Neural cell (in vitro differentiated cells): ENCODE data around the gene TMEM44.

Experiments used
- EP300 ChIP-seq: fragments of 450-650 bp; conservative IDR thresholded peaks from 2 replicates; pipeline ENCODE4 v1.6.1; 2014; ENCODE audit warnings: antibody characterized with exemption, mild to moderate bottlenecking, moderate library complexity; ENCODE audit not compliant: poor library complexity, severe bottlenecking
- EZH2 ChIP-seq: fragments of 200-600, 300-800 bp; shearing (Covaris generic), sonication (generic); IDR thresholded peaks from 2 replicates; pipeline ENCODE4 v1.6.1; 2014; ENCODE audit warnings: antibody characterized with exemption, low read length, borderline replicate concordance, mild to moderate bottlenecking; ENCODE audit not compliant: insufficient read depth, poor library complexity, severe bottlenecking
- MXI1 ChIP-seq: fragments of 450-650 bp; conservative IDR thresholded peaks from 2 replicates; pipeline ENCODE4 v1.6.1; 2014; ENCODE audit warnings: antibody characterized with exemption, mild to moderate bottlenecking; ENCODE audit not compliant: poor library complexity, severe bottlenecking
- POLR2AphosphoS5 ChIP-seq: IDR thresholded peaks from 2 replicates; pipeline ENCODE4 v1.6.1; 2012
- RAD21 ChIP-seq: fragments of 450-650 bp; conservative IDR thresholded peaks from 2 replicates; pipeline ENCODE4 v1.6.1; 2014; ENCODE audit warnings: antibody characterized with exemption, mild to moderate bottlenecking, moderate library complexity
- SMC3 ChIP-seq: fragments of 450-650 bp; conservative IDR thresholded peaks from 2 replicates; pipeline ENCODE4 v1.6.1; 2014; ENCODE audit warnings: antibody characterized with exemption, mild to moderate bottlenecking, moderate library complexity; ENCODE audit not compliant: poor library complexity
- TAF1 ChIP-seq: IDR thresholded peaks from 2 replicates; pipeline ENCODE4 v1.6.1; 2012; ENCODE audit warnings: low read depth
- TF ChIP-seq, protein P1 (sequence below): fragments of 450-650 bp; IDR thresholded peaks from 2 replicates; pipeline ENCODE4 v1.5.1; 2014; ENCODE audit warnings: antibody characterized with exemption, mild to moderate bottlenecking, moderate library complexity; ENCODE audit not compliant: poor library complexity, severe bottlenecking
- TF ChIP-seq, protein P2 (sequence below): IDR thresholded peaks from 2 replicates; pipeline ENCODE4 v1.6.1; 2012; ENCODE audit warnings: borderline replicate concordance

DNA sequence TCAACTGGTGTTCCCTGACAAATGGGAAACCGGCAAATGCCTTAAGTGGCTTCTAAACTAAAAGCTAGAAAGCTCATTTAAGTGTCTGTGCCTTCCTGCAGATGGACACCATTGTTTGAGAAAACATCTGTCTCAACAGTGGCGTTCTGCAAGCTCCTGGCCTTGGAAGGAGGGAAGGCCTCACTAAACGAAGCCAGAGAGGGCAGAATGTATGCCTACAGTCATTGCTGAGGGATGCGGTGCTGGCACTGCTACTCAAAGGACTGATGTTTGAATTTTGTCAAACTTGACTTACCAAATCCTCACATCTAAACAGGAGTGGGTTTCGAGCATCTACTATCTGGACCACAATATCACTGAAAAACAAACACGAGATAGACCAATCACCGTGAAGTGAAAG lies 26.6 kb upstream of the TMEM44 start:
- TF ChIP-seq POLR2AphosphoS5, result no peak
- TF ChIP-seq, protein P1, sequence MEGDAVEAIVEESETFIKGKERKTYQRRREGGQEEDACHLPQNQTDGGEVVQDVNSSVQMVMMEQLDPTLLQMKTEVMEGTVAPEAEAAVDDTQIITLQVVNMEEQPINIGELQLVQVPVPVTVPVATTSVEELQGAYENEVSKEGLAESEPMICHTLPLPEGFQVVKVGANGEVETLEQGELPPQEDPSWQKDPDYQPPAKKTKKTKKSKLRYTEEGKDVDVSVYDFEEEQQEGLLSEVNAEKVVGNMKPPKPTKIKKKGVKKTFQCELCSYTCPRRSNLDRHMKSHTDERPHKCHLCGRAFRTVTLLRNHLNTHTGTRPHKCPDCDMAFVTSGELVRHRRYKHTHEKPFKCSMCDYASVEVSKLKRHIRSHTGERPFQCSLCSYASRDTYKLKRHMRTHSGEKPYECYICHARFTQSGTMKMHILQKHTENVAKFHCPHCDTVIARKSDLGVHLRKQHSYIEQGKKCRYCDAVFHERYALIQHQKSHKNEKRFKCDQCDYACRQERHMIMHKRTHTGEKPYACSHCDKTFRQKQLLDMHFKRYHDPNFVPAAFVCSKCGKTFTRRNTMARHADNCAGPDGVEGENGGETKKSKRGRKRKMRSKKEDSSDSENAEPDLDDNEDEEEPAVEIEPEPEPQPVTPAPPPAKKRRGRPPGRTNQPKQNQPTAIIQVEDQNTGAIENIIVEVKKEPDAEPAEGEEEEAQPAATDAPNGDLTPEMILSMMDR, result no peak
- no peak for TF ChIP-seq SMC3
- TF ChIP-seq, protein P2, sequence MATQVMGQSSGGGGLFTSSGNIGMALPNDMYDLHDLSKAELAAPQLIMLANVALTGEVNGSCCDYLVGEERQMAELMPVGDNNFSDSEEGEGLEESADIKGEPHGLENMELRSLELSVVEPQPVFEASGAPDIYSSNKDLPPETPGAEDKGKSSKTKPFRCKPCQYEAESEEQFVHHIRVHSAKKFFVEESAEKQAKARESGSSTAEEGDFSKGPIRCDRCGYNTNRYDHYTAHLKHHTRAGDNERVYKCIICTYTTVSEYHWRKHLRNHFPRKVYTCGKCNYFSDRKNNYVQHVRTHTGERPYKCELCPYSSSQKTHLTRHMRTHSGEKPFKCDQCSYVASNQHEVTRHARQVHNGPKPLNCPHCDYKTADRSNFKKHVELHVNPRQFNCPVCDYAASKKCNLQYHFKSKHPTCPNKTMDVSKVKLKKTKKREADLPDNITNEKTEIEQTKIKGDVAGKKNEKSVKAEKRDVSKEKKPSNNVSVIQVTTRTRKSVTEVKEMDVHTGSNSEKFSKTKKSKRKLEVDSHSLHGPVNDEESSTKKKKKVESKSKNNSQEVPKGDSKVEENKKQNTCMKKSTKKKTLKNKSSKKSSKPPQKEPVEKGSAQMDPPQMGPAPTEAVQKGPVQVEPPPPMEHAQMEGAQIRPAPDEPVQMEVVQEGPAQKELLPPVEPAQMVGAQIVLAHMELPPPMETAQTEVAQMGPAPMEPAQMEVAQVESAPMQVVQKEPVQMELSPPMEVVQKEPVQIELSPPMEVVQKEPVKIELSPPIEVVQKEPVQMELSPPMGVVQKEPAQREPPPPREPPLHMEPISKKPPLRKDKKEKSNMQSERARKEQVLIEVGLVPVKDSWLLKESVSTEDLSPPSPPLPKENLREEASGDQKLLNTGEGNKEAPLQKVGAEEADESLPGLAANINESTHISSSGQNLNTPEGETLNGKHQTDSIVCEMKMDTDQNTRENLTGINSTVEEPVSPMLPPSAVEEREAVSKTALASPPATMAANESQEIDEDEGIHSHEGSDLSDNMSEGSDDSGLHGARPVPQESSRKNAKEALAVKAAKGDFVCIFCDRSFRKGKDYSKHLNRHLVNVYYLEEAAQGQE, result no peak
- no peak for TF ChIP-seq EZH2
- TF ChIP-seq TAF1, result no peak
- TF ChIP-seq EP300, result no peak
- TF ChIP-seq RAD21, result no peak
- no peak for TF ChIP-seq MXI1
